ENCODE measurements around the gene PTPRK.

PTPRK gene

DNA sequence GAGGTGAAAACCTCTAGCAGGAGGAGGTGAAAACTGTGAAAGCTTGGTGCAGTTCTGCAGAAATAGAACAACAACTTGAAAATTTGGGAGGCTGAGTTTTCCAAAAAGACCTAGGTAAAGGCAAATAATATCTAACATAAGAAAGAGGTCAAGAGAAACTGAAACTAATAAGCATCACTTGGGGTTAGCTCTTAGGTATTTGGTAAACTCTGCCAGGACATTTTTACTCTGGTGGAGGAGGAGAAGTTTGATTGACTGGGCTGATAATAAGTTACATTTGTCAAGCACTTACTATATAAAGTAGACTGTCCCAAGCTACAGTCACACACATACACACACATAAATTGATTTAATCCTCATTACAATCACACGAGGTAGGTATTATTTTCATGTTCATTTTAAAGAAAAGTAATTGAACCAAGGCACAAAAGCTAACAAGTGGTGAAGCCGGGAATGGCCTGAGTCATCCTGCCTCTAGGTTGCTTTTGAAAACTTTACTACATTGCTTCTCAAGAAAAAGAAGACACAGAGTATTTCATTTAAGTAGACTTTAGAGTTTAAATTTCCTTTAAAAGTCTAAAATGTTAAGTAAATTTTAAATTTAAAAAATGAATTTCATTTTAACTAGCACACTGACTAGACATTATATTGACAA, 275.5 kb downstream of the PTPRK start:
- no peak for DNase-seq (ENCODE audit: low read depth)

DNA sequence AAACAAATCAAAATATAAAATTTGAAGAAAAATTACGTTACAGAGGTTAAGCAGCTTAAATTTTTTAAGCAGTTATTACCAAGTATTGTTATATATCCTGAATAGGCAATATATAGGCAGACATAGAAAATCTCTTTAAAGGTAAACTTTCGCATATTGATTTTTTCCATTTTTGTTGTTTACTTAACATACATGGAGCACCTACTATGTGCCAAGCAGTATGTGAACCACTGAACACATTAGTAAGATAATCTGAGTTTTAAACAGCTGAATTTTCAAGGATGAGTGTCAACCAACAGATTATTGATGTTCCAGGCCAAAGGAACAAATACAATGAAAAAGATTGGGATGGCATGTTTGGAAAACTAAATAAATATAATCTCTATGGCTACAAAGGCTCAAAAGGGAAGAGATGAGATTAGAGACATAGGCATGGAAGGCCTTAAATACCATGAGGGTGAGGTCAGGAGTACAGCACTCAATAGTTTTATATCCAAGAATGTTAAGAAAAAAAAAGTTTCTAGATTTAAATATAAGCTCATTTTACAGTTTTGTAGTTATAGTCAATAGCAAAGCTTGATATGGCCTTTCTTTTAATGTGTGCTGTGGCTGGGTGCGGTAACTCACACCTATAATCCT, 277.5 kb downstream of the PTPRK start:
- no peak for DNase-seq (ENCODE audit: low read depth)

DNA sequence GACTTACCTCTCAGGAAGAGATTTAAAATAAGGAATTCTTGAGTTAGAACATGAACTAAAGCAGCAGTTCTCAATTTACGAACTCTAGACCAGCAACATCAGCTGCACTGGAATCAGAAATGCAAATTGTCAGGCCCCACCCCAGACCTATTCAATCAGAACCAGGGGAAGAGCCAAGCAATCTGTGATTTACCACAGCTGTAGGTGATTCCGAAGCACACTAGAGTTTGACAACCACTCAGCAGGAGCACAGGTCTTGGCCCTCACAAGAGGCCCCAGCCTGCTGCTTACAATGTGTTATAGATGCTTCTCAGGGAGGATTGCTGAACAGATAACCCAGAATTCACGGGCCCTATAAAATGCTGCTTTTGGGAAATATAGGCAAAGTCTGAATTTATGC, 279.2 kb downstream of the PTPRK start:
- no peak for DNase-seq (ENCODE audit: low read depth)

DNA sequence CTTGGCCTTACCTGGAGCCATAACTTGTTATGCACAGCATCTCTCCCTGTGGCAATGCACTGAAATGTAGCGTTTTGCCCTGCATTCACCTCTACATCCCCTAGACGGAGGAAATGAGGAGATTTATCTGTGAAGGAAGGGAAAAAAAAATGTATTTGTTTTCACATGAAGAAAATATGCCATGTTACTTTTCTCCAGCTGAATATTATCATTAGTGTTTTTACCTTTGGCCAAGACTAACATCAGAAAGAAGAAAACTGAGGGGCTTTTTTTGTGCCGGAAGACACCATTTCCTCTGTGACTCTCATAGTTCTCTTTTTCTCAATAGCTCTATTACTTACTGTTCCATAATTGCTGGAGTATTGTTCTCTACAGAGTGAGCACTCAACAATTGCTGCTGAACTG, 280.4 kb downstream of the PTPRK start:
- DNase-seq (ENCODE audit: low read depth), result no peak

DNA sequence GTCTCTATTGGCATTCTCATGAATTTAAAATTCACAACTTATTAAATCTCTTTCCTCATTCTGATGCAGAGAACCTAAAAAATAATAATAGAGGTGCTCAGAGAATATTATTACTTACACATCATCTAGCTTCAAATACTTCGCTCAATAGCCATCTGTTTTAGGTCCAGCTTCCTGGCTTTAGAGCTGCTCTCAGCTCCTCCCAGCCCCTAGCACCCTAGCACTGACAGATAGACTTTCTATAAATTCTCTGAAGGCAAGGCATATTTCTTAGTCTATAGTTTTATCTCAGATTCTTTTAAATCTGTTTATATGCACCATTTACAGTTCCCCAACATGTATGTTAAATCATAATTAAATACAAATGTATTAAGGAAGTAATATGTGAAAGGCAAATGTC, 281.3 kb downstream of the PTPRK start:
- no peak for DNase-seq (ENCODE audit: low read depth)

DNA sequence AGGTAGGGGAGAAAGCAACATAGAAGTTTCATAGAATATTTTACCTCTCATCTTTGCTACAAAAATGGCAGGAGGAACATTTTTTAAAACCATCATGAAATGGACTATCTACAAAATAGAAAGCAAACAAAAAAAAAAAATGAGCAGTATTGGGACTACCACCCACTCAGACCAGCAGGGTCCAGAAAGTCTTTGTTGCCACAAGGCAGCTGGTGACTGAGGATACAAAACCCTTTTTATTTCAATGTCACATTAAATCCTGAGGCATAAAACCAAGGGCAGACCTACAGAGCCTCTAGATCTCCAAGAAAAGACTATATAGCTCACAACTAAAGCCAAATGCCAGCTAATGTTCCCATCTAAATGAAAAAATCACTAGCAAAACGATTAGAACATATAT, 282.2 kb downstream of the PTPRK start:
- no peak for DNase-seq (ENCODE audit: low read depth)

DNA sequence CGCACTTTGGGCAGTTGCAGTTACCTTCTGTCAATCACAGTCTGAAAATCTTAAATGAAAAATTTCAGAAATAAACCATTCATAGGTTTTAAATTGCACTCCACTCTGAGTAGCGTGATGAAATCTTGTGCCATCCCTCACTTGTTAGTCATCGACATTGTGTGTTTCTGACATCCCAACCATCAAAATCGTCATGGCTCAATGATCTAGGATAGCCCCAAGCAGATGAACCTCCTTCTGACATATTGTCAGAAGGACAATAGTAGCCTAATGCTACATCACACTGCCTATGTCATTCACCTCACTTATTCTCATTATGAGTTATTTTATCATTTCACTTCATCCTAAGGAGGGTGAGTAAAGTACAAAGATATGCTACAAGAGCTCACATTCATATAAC, 284.8 kb downstream of the PTPRK start:
- DNase-seq (ENCODE audit: low read depth), result no peak

DNA sequence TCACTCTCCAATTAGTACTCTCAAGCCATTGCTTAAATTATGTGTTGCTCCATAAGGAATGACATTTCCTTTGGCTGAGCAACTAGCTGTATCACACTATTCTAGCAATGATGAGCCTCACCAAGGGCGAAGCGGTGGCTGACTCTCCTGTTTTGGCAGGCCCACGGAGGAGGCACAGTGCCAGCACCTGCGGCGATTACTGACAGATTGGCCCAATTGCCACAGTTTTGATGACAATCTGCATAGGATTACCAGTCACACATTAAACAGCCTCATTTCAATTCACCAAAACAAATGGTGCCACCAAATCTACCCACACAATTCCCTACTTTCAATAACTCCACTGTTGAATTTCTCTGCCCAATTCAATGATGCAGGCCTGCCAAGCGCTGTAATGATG, 286.9 kb downstream of the PTPRK start:
- DNase-seq (ENCODE audit: low read depth), result no peak

DNA sequence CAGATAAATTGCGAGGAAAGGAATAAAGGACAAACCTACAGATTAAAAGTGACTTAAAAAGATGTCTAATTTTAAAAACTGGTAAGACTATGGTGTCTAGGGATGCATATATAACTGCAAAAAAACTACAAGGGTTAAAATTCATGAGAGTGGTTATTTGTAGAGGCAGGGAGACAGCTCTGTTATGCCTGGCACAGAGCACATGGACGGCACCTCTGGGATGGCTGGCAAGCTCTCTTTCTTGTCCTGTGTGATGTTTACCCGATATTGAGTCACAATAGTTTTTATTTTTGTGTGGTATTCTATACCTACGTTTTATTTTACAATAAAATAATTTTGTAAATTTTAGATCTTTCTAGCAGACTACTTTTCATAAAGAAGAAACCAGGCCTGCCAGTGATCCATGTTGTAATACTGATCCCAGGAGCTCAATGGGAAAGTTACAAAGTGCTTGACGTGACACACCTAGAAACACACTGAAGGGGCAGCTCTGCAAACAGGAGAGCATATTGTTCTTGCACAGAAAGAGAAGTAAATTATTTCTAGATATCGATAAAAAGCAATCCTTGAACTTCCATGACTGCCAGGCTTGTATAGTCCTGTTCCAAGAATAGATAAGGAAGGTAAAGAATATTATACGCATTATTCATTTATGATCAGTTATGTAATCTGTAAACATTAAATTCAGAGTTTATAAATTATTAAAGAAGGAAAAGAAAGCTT, 290.0 kb downstream of the PTPRK start:
- DNase-seq (ENCODE audit: low read depth), result no peak

DNA sequence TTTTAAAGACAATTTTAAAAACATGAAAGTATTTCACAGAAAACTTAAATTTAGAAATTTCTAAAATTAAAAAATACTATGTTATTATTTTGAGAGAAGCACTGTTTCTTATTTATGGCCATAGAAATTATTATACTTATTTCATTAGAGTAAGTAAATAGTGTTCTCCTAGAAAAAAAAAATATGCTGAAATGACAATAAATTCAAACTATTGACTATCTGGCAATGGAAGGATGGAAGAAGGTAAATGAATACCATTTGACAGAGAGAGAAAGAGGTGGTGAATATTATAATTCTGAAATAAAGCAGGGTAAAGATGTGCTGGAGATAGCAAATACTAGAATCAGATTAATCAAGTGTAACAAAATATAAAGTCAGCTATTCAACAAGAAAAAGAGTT, 294.8 kb downstream of the PTPRK start:
- no peak for DNase-seq (ENCODE audit: low read depth)

DNA sequence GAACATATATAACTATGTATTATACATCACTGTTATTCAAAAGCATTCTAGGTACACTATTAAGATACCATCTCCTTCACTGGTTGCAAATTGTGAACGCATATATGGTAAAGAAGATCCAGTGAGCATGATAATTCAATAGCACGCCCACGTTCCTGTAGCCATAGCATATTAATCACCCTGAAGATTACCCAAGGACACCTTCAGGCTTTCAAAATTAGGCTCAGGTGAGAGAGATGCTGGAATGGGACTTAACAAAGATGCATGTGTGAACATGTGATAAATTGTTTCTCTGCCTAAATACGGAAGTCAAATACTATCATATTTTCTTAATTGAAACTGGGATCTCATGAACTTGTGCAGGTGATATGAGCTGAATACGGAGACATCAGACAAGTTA, 303.5 kb downstream of the PTPRK start:
- no peak for DNase-seq (ENCODE audit: low read depth)

DNA sequence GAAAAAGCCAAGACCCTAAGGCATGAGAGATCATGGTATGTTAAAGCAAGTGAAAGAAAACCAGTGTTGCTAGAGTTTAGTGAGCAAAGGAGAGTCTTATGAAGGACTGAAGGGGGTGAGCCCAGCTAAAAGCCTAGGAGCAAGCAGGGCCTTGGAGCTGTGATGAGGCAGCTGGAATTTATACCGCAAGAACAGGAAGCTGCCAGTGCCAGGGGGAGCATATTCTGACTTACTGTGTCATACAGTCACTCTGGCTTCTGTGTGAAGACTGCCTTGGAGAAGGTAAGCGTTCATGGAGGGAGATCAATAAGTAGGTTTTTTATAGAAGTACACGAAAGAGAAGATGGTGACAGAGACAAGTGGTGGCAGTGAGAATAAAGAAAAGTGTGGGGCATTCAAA, 310.6 kb downstream of the PTPRK start:
- DNase-seq (ENCODE audit: low read depth), result no peak

DNA sequence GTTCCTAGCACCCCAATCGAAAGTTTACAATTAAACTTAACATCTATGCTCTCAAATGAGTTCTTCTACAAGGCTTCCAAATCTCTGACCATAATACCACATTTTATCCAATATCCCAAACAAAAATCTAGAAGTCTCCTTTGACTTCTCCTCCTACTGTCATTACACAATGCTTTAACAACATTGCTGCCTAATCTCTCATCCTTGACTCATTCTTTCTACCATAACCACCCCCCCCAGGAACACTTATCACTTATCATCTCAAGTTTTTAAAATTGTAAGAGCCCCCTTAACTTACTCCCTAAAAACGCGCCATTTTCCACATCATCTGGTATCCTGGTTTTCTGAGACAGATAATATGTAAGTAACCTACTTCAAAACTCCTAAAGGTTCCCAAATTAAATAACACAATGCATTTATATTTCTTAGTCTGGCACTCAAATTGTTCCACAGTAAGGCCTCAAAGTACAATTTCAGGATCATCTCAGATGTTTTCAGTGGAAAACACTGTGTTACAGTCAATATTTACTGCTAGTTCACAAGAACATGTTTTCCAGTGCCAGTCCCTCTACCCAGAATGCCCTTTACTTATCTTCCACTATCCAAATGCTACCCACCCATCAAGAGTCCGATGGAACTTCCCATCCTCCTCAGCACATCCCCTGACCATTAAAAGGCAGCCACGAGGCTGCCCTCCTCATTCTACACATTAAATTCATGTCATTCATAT, 311.4 kb downstream of the PTPRK start:
- no peak for DNase-seq (ENCODE audit: low read depth)

DNA sequence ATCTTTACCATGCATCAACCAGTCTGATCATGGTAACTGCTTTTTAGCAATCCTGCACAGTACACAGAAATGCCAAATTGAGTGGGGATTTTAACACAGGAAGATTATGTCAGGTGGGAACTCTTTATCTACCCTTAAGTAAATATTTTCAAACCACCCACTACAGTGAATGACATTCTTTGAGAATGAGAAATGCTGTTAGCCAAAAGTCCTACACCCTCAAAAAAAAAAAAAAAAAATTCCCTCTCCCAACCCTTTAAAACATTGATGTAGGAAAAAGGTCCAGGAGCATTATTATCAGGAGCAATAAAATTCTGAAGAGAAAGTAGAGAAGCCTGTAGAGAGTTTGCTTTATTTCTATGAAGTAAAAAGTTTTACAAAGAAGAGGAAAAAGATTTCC, 312.3 kb downstream of the PTPRK start:
- no peak for DNase-seq (ENCODE audit: low read depth)

DNA sequence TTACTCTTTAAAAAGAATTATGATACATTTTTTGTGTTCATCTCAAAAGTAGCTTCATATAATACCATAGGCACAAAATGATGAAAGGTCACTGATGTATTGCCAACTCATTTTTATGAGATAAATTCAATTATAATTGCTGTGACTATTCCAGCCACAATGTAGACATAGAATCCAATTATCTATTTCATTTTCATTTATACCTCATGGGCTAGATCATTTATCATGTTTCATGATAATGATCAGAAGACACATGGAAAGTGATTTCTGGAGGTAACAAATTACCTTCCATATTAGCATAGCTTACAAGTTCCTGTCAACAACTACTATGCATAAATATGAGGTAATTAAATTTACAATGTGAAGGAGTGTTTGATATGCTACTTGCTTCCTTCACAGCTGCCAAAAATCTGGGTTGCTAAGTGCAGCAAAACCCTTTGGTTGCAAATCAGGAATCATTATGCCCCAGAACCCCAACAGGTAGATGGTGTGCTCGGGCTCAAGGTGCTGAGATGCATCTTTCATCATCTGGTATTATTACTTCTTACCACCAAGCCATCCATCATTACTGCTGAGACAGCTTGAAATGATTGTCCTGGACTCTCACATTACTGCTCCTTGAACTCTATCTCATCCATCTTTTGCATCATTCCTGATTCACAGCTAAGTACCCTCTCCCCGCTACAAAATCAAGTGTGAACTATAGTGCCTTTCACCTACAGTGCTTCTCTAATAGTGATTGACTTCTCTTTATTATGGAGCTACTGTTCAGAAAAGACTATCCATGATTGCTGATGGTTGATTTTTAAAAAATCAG, 313.6 kb downstream of the PTPRK start:
- no peak for DNase-seq (ENCODE audit: low read depth)

DNA sequence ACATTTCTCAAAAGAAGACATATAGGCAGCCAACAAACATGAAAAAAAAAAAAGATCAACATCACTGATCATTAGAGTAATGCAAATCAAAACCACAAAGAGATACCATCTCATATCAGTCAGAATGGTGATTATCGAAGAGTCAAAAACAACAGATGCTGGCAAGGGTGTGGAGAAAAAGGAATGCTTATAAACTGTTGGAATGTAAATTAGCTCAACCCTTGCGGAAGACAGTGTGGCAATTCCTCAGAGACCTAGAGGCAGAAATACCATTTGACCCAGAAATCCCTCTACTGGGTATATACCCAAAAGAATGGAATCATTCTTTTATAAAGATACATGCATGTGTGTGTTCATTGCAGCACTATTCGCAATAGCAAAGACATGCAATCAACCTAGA, 315.8 kb downstream of the PTPRK start:
- no peak for DNase-seq (ENCODE audit: low read depth)

DNA sequence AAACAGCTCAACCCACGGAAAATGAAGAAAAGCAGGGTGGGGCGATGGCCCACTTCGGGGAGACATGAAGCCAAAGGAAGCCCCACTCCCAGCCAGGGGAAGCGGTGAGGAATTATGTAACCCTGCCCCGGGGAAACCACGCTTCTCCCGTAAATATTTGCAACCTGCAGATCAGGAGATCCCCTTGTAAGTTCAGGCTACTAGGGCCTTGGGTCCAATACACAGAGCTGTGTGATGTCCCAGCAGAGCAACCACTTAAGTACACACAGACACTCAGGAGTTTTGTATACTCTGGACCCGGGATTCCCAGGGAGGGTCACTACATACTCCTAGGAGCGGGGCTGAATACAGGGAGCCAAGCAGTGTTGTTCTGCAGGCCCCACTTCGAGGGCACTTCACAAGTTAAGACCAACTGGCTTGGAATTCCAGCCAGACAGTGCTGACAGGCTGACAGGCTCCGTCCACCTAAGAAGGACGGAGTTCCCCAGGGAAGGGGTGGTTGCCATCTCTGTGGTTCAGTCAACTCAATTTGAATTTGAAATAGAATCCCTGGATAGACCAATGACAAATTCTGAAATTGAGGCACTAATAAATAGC, 318.1 kb downstream of the PTPRK start:
- no peak for DNase-seq (ENCODE audit: low read depth)

DNA sequence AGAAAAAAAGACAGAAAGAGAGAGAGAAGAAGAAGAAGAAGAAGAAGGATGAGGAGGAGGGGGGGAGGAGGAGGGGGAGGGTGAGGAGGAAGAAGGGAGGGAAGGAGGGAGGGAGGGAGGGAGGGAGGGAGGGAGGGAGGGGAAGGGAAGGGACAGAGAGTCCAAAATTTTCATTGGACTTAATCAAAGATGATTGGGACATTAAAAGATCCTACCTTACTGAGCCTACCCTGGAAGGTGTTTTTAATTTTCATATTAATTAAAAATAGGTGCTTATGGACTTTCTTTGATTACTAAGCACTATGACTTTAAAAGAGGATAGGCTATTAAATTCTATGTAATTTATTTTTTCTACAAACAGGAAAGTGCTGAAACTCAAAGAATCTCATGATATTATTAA, 319.6 kb downstream of the PTPRK start:
- DNase-seq (ENCODE audit: low read depth), result no peak

DNA sequence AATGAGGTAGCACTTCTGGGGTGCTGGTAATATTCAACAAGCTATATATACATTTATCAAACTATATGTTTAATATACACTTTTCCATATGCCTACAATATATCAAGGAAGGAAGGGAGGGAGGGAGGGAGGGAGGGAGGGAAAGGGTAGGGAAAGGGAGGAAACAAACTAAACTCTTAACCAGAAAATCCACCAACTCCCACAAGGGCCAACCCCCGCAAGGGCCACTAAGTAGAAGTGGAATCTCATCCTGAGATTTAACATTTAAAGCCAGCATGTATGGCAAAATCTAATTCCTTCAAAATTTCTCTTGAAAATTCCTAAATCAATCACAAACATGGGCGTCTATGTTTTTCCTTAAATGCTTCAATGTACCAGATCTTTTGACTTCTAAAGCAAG, 320.9 kb downstream of the PTPRK start:
- DNase-seq (ENCODE audit: low read depth), result no peak

DNA sequence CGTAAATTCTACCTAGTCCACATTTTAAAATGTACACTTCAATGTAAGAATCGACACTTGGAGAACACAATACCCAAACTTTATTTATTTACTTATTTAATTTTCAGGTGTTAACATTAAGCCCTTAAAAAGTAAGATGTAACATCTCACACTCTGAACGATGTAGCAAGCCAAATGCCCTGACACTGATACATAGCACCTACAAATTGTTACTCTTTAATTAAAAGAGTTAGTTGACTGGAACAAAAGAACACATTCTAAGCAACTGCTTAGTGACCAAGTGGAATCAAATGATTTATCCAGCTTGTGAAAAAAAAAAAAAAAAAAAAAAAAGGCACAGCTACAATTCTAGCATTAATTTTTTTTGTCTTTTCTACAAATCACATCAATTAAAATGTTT, 327.4 kb downstream of the PTPRK start:
- DNase-seq (ENCODE audit: low read depth), result no peak

DNA sequence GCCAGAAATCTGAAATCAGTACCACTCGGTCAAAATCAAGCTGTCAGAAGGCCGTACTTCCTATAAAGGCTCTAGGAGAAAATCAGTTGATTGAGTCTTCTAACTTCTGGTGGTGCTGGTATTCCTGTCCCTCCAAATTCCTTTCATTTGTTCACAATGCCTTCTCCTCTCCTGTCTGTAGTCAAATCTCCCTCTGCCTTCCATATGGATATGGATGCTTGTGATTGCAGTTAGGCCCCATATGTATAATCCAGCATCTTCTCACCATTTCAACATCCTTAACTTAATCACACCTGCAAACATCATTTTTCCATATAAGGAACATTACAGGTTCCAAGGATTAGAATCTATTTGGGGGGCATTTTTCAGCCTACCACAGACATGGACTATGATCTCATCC, 331.7 kb downstream of the PTPRK start:
- DNase-seq (ENCODE audit: low read depth), result no peak

DNA sequence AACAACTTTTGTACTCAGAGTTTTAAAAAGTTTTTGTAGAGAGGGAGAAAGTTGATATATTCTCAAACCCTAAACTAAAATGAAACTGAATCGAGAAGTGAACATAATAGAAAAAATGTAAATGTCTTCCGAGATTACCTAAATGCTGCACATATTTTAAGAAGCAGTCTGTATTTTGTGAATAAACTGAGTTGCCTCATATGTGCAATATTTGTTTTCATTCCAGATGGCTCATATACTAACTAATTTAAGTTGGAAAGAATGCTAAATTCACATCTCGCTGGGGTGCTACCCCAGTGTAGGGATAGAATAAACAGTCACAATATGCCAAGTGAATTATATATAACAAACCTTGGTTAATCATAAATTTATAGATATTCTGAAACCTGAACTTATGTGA, 333.7 kb downstream of the PTPRK start:
- no peak for DNase-seq (ENCODE audit: low read depth)

Measured in fibroblast of the conjunctiva (primary cell).